Activated T-cell treated with anti-CD3 and anti-CD28 coated beads for 1 hour (primary cell): ENCODE data around the gene TRAFD1.
A peak's percentile ranks its signal among the peaks of the same experiment; 100 is the strongest.
"Not testable (repeated sequence)": the region's sequence is repeated elsewhere in the genome, so short reads cannot be mapped to it uniquely, and the experiment has no call there.

Experiments used
- DNase-seq: peaks from one replicate; pipeline ENCODE4 v3.0.0-alpha.2; 2020; ENCODE audit warnings: low read depth

TRAFD1 gene

GRCh38 chr12:112125250-112125999 lies at the start of gene TRAFD1:
Gene TRAFD1 (plus strand): TSS chr12:112125560. CDS start chr12:112130523, 4,963 bp downstream.
- peak; percentile 98 for DNase-seq

- DNase-seq = no peak
These were observed 38.1 kb upstream of the TRAFD1 start for GRCh38 chr12:112087055-112087850.

GRCh38 chr12:112087851-112088250 lies 37.5 kb upstream of the TRAFD1 start:
- DNase-seq = no peak

- DNase-seq = no peak
These were observed 33.8 kb upstream of the TRAFD1 start for GRCh38 chr12:112091563-112091962.

- DNase-seq = no peak
These were observed 29.3 kb upstream of the TRAFD1 start for GRCh38 chr12:112096070-112096469.

GRCh38 chr12:112096667-112097066 lies 28.7 kb upstream of the TRAFD1 start:
- no peak for DNase-seq

- DNase-seq = no peak
These were observed 27.7 kb upstream of the TRAFD1 start for GRCh38 chr12:112097641-112098040.

- DNase-seq = not testable (repeated sequence)
These were observed 24.9 kb upstream of the TRAFD1 start for GRCh38 chr12:112100500-112100899.

GRCh38 chr12:112102127-112102526 lies 23.2 kb upstream of the TRAFD1 start:
- no peak for DNase-seq

GRCh38 chr12:112102746-112103145 lies 22.6 kb upstream of the TRAFD1 start:
- not testable (repeated sequence) for DNase-seq

GRCh38 chr12:112103758-112104503 lies 21.4 kb upstream of the TRAFD1 start:
- no peak for DNase-seq

GRCh38 chr12:112105891-112106290 lies 19.5 kb upstream of the TRAFD1 start:
- DNase-seq = no peak

- DNase-seq = no peak
These were observed 17.8 kb upstream of the TRAFD1 start for GRCh38 chr12:112107306-112108201.

- peak; percentile 85 for DNase-seq
These were observed 16.9 kb upstream of the TRAFD1 start, which contains the start of gene NAA25 for GRCh38 chr12:112108202-112109079. Gene NAA25 (minus strand): TSS chr12:112108783. CDS start chr12:112108773, 10 bp downstream.

- DNase-seq = not testable (repeated sequence)
These were observed 14.3 kb upstream of the TRAFD1 start for GRCh38 chr12:112110787-112111662.

GRCh38 chr12:112111931-112112330 lies 13.4 kb upstream of the TRAFD1 start:
- DNase-seq = no peak

- DNase-seq = no peak
These were observed 12.8 kb upstream of the TRAFD1 start for GRCh38 chr12:112112409-112113133.

- no peak for DNase-seq
These were observed 9.9 kb upstream of the TRAFD1 start for GRCh38 chr12:112115259-112116045.
